Ectodermal cell (in vitro differentiated cells): Measurements from ENCODE around the gene LASP1.
"Not testable (repeated sequence)": the region's sequence is repeated elsewhere in the genome, so short reads cannot be mapped to it uniquely, and the experiment has no call there.

Experiments
- H3K27ac ChIP-seq: 2 replicates; pipeline ENCODE4 v1.7.0; 2013; ENCODE audit warnings: mild to moderate bottlenecking, low read depth, low read length; ENCODE audit not compliant: insufficient read depth, poor library complexity, severe bottlenecking
- H3K27me3 ChIP-seq: 2 replicates; pipeline ENCODE4 v1.7.0; 2013; ENCODE audit warnings: mild to moderate bottlenecking, low read length; ENCODE audit not compliant: insufficient read depth, control insufficient read depth, poor library complexity, severe bottlenecking
- H3K36me3 ChIP-seq: one replicate; pipeline ENCODE4 v1.7.0; 2013; ENCODE audit warnings: low read length; ENCODE audit not compliant: control insufficient read depth, insufficient read depth
- H3K4me1 ChIP-seq: one replicate; pipeline ENCODE4 v1.7.0; 2013; ENCODE audit warnings: low read length; ENCODE audit not compliant: control insufficient read depth, insufficient read depth
- H3K4me3 ChIP-seq: 2 replicates; pipeline ENCODE4 v1.7.0; 2013; ENCODE audit warnings: low read depth, low read length, control low read depth; ENCODE audit not compliant: insufficient read depth
- H3K9me3 ChIP-seq: 2 replicates; pipeline ENCODE4 v1.7.0; 2013; ENCODE audit warnings: mild to moderate bottlenecking, low read length, moderate library complexity; ENCODE audit not compliant: control insufficient read depth
- WGBS, 2 experiments: methylation state at CpG; one replicate each; pipeline ENCODE4 v1.1.7; 2013; ENCODE audit warnings: missing lambda C conversion rate in 2 of 2; 5-methylcytosine and 5-hydroxymethylcytosine counted together

Gene LASP1

GRCh38 chr17:38940404-38940803 lies 70.5 kb downstream of the LASP1 start:
- Histone ChIP-seq H3K4me1 (no peaks in the 10 kb centered on the region), H3K27ac (no peak overlapping the region), H3K4me3 (no peak overlapping the region), H3K27me3 (no peaks in the 10 kb centered on the region), H3K36me3 (no peaks in the 10 kb centered on the region), H3K9me3 (no peaks in the 10 kb centered on the region)
- 87 to 94% methylated on average over 1 of the region's 1 CpG for WGBS, 2 experiments

GRCh38 chr17:38942696-38943334 lies 73.0 kb downstream of the LASP1 start:
- Histone ChIP-seq H3K4me3 (no peak overlapping the region), H3K4me1 (no peaks in the 10 kb centered on the region), H3K36me3 (no peaks in the 10 kb centered on the region), H3K27ac (no peak overlapping the region), H3K9me3 (no peaks in the 10 kb centered on the region), H3K27me3 (no peaks in the 10 kb centered on the region)
- WGBS, 2 experiments, result 91 to 93% methylated on average over 2 to 4 of the region's 4 CpGs

DNA sequence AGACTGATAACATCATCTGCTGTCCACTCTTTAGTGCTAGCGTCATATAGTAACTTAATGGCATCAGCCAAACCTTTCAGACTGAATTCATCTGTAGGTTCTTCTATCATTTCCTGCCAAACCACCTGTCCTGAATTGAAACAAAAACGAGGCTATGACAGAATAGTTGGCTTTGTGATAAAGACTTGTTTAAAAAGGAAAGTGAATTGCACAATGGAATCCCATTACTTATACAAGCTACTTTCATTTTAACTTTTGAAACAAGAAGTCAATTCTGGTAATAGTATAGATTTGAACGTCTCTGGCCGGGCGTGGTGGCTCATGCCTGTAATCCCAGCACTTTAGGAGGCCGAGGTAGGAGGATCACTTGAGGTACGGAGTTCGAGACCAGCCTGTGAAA lies 73.7 kb downstream of the LASP1 start:
- no peak overlapping the region for H3K27ac ChIP-seq
- no peak overlapping the region for H3K4me3 ChIP-seq

DNA sequence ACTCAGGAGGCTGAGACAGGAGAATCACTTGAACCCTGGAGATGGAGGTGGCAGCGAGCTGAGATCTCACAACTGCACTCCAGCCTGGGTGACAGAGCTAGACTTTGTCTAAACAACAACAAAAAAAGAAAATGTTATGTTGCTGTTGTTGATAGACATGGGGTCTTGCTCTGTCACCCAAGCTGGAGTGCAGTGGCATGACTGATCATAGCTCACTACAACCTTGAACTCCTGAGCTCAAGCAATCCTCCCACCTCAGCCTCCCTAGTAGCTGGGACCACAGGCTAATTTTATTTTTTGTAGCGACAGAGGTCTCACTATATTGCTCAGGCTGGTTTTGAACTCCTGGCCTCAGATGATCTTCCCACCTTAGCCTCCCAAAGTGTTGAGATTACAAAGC lies 77.3 kb downstream of the LASP1 start:
- Histone ChIP-seq H3K36me3 (no peaks in the 10 kb centered on the region), H3K4me1 (no peaks in the 10 kb centered on the region), H3K9me3 (no peaks in the 10 kb centered on the region), H3K4me3 (no peak overlapping the region), H3K27me3 (no peaks in the 10 kb centered on the region), H3K27ac (no peak overlapping the region)
- WGBS, 2 experiments, result 90 to 93% methylated on average over 2 of the region's 2 CpGs

More for the DNA sequence above, 73.7 kb downstream of the LASP1 start:
- no peaks in the 10 kb centered on the region for H3K4me1 ChIP-seq
- H3K9me3 ChIP-seq, result no peaks in the 10 kb centered on the region
- no peaks in the 10 kb centered on the region for H3K36me3 ChIP-seq
- 89 to 93% methylated on average over 7 to 8 of the region's 8 CpGs for WGBS, 2 experiments
- no peaks in the 10 kb centered on the region for H3K27me3 ChIP-seq

- 90 to 95% methylated on average over 7 of the region's 7 CpGs for WGBS, 2 experiments
- not testable (repeated sequence) for H3K4me3 ChIP-seq, H3K4me1 ChIP-seq, H3K27me3 ChIP-seq, H3K27ac ChIP-seq, H3K36me3 ChIP-seq, H3K9me3 ChIP-seq
Observed at GRCh38 chr17:38953800-38954199, 83.9 kb downstream of the LASP1 start.

DNA sequence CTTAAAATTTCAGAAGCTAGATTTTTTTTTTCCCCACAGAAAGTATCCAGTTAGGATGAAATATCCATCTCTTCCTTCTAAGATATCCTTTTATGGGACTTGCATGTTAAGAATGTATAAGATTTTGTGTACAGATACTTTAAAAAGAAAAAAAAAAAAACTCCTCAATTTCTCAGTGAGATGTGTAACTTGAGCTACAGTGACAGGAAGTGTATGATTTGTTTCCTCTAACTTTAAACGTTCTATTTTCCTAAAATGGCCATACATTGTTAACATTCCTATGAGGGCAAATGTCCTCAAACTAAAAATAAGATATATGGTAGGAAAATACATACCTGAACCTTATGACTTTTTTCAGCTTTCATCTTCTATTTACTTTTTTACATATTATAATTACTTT lies 88.5 kb downstream of the LASP1 start:
- no peak overlapping the region for H3K4me3 ChIP-seq
- no peaks in the 10 kb centered on the region for H3K4me1 ChIP-seq
- H3K36me3 ChIP-seq, result no peaks in the 10 kb centered on the region
- H3K9me3 ChIP-seq, result no peaks in the 10 kb centered on the region
- WGBS, 2 experiments, result no CpG with 5 or more reads among the region's 1 CpG
- H3K27me3 ChIP-seq, result no peaks in the 10 kb centered on the region
- no peak overlapping the region for H3K27ac ChIP-seq

DNA sequence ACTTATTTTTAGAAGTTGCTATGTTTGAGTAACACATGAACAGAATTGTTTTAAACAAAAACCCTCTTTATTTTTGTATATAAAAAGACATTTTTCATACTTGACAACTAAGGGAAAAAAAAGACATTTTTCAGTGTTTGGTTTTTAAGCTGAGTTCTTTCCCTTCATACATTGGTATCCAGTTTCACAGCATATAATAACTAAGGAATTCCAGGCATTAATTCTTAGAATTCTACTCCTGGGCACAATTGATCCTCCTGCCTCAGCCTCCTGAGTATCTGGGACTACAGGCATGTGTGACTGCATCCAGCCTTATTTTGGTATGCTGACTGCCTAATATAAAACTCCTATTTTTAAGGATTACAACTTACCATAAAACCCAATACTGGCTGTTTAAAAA lies 88.9 kb downstream of the LASP1 start:
- Histone ChIP-seq H3K4me1 (no peaks in the 10 kb centered on the region), H3K27me3 (no peaks in the 10 kb centered on the region), H3K36me3 (no peaks in the 10 kb centered on the region), H3K9me3 (no peaks in the 10 kb centered on the region), H3K27ac (no peak overlapping the region), H3K4me3 (no peak overlapping the region)

DNA sequence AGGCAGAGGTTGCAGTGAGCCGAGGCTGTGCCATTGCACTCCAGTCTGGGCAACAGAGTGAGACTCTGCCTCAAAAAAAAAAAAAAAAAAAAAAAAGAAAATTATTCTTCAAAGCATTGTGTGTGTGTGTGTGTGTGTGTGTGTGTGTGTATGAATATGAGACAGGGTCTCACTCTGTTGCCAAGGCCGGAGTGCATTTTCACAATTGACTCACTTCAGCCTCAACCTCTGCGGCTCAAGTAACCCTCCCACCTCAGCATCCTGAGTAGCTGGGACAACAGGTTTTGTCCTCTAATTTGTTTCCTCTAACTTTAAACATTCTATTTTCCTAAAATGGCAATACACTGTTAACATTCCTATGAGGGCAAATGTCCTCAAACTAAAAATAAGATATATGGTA lies 89.7 kb downstream of the LASP1 start:
- Histone ChIP-seq H3K4me1 (no peaks in the 10 kb centered on the region), H3K27me3 (no peaks in the 10 kb centered on the region), H3K27ac (no peak overlapping the region), H3K4me3 (no peak overlapping the region), H3K9me3 (no peaks in the 10 kb centered on the region), H3K36me3 (no peaks in the 10 kb centered on the region)
- WGBS, 2 experiments, result 89 to 90% methylated on average over 3 of the region's 3 CpGs

- H3K36me3 ChIP-seq, result no peaks in the 10 kb centered on the region
- H3K4me3 ChIP-seq, result no peak overlapping the region
- no peaks in the 10 kb centered on the region for H3K27me3 ChIP-seq
- 89 to 96% methylated on average over 4 to 5 of the region's 5 CpGs for WGBS, 2 experiments
- no peaks in the 10 kb centered on the region for H3K9me3 ChIP-seq
- H3K4me1 ChIP-seq, result no peaks in the 10 kb centered on the region
- no peak overlapping the region for H3K27ac ChIP-seq
Observed at GRCh38 chr17:38960402-38960801, 90.5 kb downstream of the LASP1 start.

DNA sequence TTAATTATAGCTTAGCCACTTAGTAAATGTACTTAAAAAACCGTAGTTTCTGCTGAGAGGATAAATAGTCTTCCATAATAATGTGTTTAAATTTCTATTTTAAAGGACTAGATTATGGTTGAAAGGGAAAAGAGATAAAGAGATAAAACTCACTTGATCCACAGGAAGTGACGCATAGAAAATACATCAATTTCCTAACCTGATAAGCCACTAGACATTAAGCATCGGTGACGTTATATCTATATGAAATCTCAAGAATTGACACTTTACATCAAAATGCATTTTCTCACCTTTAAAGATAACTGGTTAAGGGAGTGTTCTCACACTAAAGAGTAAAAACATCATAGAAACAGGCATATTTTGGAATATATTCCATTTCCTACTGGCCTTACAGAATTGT lies 91.6 kb downstream of the LASP1 start:
- H3K27me3 ChIP-seq, result no peaks in the 10 kb centered on the region
- H3K4me1 ChIP-seq, result no peaks in the 10 kb centered on the region
- no peaks in the 10 kb centered on the region for H3K9me3 ChIP-seq
- WGBS, 2 experiments, result 93 to 100% methylated on average over 3 of the region's 4 CpGs
- H3K36me3 ChIP-seq, result no peaks in the 10 kb centered on the region
- H3K4me3 ChIP-seq, result no peak overlapping the region
- H3K27ac ChIP-seq, result no peak overlapping the region

- Histone ChIP-seq H3K4me3 (no peak within 1 kb of the TSS), H3K27ac (no peak within 1 kb of the TSS)
Observed at GRCh38 chr17:38967290-38967738, 97.5 kb downstream of the LASP1 start, which contains the start of gene FBXO47. Gene FBXO47, minus strand, starts transcription at chr17:38967403. Its CDS starts 4,378 bp downstream, at chr17:38963025.

More at GRCh38 chr17:38967290-38967738, 97.5 kb downstream of the LASP1 start, which contains the start of gene FBXO47:
- 67 to 79% methylated on average over 21 of the region's 21 CpGs for WGBS, 2 experiments
- Histone ChIP-seq H3K4me1 (no peaks in the 10 kb centered on the region), H3K9me3 (no peaks in the 10 kb centered on the region), H3K36me3 (no peaks in the 10 kb centered on the region), H3K27me3 (no peaks in the 10 kb centered on the region)
